ENCODE data around the gene SNX25.

SNX25 gene

GRCh38 chr4:185270037-185270436 is 60.6 kb downstream of the SNX25 start:
- Histone ChIP-seq H3K4me3 (ENCODE audit: low read depth, low read length) (no peak overlapping the region), H3K36me3 (ENCODE audit: control insufficient read depth in 2 of 2, insufficient read depth in 1 of 2, low read length in 2 of 2) (peaks cover 0 to 26% of the 10 kb centered on the region in 2 experiments; a peak in 2 of 3 replicates), H3K4me1 (ENCODE audit: control insufficient read depth, insufficient read depth, low read length) (no peaks in the 10 kb centered on the region), H3K9me3 (ENCODE audit: control insufficient read depth, insufficient read depth, low read depth, low read length) (no peaks in the 10 kb centered on the region), H3K27ac (ENCODE audit: extremely low read depth, low read depth, low read length) (no peak overlapping the region)
- ChIA-PET CTCF (no interaction called here), POLR2A (interaction anchor here (0.7 kb wide), 1 partner anchor 17 kb away, joined by 4 read pairs; no protein-coding TSS in a partner anchor)
- TF ChIP-seq KLF8 (tag by site-specific recombination; IDR thresholded peaks at IDR 0.05) (no peak), ZNF513 (tag by site-specific recombination; IDR thresholded peaks at IDR 0.05) (no peak), ATF2 (tag by site-specific recombination; IDR thresholded peaks at IDR 0.05; ENCODE audit: low read depth) (no peak), ZNF155 (tag by site-specific recombination; IDR thresholded peaks at IDR 0.05) (no peak), ZNF776 (tag by site-specific recombination; IDR thresholded peaks at IDR 0.05; ENCODE audit: borderline replicate concordance) (no peak), ZBTB10 (tag by site-specific recombination; IDR thresholded peaks at IDR 0.05) (no peak), KLF9 (tag by site-specific recombination; IDR thresholded peaks at IDR 0.05; ENCODE audit: low read depth) (no peak)
- TF ChIP-seq, protein P1, sequence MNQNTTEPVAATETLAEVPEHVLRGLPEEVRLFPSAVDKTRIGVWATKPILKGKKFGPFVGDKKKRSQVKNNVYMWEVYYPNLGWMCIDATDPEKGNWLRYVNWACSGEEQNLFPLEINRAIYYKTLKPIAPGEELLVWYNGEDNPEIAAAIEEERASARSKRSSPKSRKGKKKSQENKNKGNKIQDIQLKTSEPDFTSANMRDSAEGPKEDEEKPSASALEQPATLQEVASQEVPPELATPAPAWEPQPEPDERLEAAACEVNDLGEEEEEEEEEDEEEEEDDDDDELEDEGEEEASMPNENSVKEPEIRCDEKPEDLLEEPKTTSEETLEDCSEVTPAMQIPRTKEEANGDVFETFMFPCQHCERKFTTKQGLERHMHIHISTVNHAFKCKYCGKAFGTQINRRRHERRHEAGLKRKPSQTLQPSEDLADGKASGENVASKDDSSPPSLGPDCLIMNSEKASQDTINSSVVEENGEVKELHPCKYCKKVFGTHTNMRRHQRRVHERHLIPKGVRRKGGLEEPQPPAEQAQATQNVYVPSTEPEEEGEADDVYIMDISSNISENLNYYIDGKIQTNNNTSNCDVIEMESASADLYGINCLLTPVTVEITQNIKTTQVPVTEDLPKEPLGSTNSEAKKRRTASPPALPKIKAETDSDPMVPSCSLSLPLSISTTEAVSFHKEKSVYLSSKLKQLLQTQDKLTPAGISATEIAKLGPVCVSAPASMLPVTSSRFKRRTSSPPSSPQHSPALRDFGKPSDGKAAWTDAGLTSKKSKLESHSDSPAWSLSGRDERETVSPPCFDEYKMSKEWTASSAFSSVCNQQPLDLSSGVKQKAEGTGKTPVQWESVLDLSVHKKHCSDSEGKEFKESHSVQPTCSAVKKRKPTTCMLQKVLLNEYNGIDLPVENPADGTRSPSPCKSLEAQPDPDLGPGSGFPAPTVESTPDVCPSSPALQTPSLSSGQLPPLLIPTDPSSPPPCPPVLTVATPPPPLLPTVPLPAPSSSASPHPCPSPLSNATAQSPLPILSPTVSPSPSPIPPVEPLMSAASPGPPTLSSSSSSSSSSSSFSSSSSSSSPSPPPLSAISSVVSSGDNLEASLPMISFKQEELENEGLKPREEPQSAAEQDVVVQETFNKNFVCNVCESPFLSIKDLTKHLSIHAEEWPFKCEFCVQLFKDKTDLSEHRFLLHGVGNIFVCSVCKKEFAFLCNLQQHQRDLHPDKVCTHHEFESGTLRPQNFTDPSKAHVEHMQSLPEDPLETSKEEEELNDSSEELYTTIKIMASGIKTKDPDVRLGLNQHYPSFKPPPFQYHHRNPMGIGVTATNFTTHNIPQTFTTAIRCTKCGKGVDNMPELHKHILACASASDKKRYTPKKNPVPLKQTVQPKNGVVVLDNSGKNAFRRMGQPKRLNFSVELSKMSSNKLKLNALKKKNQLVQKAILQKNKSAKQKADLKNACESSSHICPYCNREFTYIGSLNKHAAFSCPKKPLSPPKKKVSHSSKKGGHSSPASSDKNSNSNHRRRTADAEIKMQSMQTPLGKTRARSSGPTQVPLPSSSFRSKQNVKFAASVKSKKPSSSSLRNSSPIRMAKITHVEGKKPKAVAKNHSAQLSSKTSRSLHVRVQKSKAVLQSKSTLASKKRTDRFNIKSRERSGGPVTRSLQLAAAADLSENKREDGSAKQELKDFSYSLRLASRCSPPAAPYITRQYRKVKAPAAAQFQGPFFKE (tag by site-specific recombination; IDR thresholded peaks at IDR 0.05; ENCODE audit: borderline replicate concordance), result no peak

DNA sequence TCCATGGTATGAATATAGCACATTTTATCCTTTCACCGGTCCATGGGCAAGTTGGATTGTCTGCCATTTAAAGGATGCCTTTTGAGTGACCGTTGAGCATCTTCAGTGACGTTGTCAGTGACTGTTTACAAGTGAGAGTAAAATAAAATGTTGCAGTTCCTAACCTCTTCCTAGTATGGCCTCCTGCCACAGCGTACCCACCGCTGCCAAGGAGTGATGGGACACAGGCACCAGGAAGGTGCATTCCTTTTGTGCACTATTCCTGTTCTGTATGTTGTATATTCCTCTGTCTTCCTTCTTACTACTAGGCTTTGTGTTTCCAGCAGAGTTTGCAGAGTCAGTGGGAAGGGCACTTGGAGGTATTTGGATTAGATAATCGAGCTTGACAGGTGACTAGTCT is 61.5 kb downstream of the SNX25 start:
- H3K4me3 ChIP-seq (ENCODE audit: low read depth, low read length), result no peak overlapping the region
- H3K4me1 ChIP-seq (ENCODE audit: control insufficient read depth, insufficient read depth, low read length), result no peaks in the 10 kb centered on the region
- no peaks in the 10 kb centered on the region for H3K9me3 ChIP-seq (ENCODE audit: control insufficient read depth, insufficient read depth, low read depth, low read length)
- ChIA-PET POLR2A (no interaction called here), CTCF (no interaction called here)
- H3K36me3 ChIP-seq (ENCODE audit: control insufficient read depth in 2 of 2, insufficient read depth in 1 of 2, low read length in 2 of 2), result peaks cover 0 to 25% of the 10 kb centered on the region in 2 experiments; a peak in 2 of 3 replicates
- H3K27ac ChIP-seq (ENCODE audit: extremely low read depth, low read depth, low read length), result no peak overlapping the region
- no peak for TF ChIP-seq ZNF549 (tag by site-specific recombination; IDR thresholded peaks at IDR 0.05)
- no peak for TF ChIP-seq ZNF155 (tag by site-specific recombination; IDR thresholded peaks at IDR 0.05)
- TF ChIP-seq, protein P2, sequence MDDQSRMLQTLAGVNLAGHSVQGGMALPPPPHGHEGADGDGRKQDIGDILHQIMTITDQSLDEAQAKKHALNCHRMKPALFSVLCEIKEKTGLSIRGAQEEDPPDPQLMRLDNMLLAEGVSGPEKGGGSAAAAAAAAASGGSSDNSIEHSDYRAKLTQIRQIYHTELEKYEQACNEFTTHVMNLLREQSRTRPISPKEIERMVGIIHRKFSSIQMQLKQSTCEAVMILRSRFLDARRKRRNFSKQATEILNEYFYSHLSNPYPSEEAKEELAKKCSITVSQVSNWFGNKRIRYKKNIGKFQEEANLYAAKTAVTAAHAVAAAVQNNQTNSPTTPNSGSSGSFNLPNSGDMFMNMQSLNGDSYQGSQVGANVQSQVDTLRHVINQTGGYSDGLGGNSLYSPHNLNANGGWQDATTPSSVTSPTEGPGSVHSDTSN (CRISPR knock-in tag; IDR thresholded peaks at IDR 0.05), result no peak
- no peak for TF ChIP-seq BCL11B (tag by site-specific recombination; IDR thresholded peaks at IDR 0.05; ENCODE audit: low read depth)
- TF ChIP-seq ZNF660 (tag by site-specific recombination; IDR thresholded peaks at IDR 0.05), result no peak
- TF ChIP-seq ZNF211 (tag by site-specific recombination; IDR thresholded peaks at IDR 0.05; ENCODE audit: low read depth), result no peak
- no peak for TF ChIP-seq ATF2 (tag by site-specific recombination; IDR thresholded peaks at IDR 0.05; ENCODE audit: low read depth)
- TF ChIP-seq ZXDB (tag by site-specific recombination; IDR thresholded peaks at IDR 0.05), result no peak
- TF ChIP-seq, protein P3, sequence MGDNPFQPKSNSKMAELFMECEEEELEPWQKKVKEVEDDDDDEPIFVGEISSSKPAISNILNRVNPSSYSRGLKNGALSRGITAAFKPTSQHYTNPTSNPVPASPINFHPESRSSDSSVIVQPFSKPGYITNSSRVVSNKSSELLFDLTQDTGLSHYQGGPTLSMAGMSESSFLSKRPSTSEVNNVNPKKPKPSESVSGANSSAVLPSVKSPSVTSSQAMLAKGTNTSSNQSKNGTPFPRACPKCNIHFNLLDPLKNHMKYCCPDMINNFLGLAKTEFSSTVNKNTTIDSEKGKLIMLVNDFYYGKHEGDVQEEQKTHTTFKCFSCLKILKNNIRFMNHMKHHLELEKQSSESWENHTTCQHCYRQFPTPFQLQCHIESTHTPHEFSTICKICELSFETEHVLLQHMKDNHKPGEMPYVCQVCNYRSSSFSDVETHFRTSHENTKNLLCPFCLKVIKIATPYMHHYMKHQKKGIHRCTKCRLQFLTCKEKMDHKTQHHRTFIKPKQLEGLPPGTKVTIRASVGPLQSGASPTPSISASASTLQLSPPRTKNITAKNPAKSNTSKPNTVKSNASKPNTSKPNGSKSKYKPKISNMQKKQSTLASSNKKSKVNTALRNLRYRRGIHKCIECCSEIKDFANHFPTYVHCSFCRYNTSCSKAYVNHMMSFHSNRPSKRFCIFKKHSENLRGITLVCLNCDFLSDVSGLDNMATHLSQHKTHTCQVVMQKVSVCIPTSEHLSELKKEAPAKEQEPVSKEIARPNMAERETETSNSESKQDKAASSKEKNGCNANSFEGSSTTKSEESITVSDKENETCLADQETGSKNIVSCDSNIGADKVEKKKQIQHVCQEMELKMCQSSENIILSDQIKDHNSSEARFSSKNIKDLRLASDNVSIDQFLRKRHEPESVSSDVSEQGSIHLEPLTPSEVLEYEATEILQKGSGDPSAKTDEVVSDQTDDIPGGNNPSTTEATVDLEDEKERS (tag by site-specific recombination; IDR thresholded peaks at IDR 0.05), result no peak
- TF ChIP-seq ZNF792 (tag by site-specific recombination; IDR thresholded peaks at IDR 0.05), result no peak
